ENCODE results near the gene PRCP.
A peak's percentile ranks its signal among the peaks of the same experiment; 100 is the strongest.

DNA sequence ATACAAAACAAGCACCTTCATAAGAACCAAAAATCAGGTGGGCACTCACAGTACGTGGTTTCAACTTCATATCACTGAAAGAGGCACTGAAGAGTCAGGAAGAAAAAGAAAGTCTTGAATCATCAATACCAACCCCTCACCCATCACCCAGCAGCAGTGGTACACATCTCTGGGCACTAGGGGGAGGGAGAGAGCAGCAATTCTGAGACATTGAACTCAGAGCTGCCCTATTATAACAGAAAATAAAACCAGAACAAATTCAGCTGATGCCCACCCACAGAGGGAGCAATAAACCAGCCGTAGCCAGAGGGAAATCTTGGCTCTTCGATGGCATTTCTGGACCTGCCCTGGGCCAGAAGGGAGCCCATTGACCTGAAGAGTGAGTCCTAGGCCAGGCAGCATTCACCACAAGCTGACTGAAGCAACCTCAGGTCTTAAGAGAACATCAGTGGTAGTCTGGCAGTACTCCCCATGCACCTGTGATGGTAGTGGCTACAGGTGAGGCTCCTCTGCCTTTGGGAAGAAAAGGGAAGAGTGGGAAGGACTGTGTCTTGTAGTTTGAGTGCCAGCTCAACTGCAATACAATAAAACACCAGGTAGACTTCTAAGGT is 124.4 kb downstream of the PRCP start:
- no peak for TF ChIP-seq EP300 (IDR thresholded peaks at IDR 0.05; ENCODE audit: borderline replicate concordance in 1 of 2, low read depth in 1 of 2, low read length in 1 of 2)
- peak; percentile 64 for TF ChIP-seq CTCF (IDR thresholded peaks at IDR 0.05)
- TF ChIP-seq SMC3 (IDR thresholded peaks at IDR 0.05; ENCODE audit: low read depth, low read length), result peak; percentile 46
- TF ChIP-seq, protein P1, sequence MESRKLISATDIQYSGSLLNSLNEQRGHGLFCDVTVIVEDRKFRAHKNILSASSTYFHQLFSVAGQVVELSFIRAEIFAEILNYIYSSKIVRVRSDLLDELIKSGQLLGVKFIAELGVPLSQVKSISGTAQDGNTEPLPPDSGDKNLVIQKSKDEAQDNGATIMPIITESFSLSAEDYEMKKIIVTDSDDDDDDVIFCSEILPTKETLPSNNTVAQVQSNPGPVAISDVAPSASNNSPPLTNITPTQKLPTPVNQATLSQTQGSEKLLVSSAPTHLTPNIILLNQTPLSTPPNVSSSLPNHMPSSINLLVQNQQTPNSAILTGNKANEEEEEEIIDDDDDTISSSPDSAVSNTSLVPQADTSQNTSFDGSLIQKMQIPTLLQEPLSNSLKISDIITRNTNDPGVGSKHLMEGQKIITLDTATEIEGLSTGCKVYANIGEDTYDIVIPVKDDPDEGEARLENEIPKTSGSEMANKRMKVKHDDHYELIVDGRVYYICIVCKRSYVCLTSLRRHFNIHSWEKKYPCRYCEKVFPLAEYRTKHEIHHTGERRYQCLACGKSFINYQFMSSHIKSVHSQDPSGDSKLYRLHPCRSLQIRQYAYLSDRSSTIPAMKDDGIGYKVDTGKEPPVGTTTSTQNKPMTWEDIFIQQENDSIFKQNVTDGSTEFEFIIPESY (IDR thresholded peaks at IDR 0.05; ENCODE audit: borderline replicate concordance, low read depth), result no peak
- no peak for TF ChIP-seq RXRA (IDR thresholded peaks at IDR 0.05; ENCODE audit: borderline replicate concordance, low read depth)
- no peak for TF ChIP-seq RCOR1 (IDR thresholded peaks at IDR 0.05; ENCODE audit: low read length)

All from SK-N-SH (cell line).